Measurements from ENCODE around the gene VEGFB.

The VEGFB gene

GRCh38 chr11:64262271-64263002, 28.1 kb downstream of the VEGFB start:
- no peak for DNase-seq (ENCODE audit: low spot score)

- no peak for DNase-seq (ENCODE audit: low spot score)
These were observed 28.9 kb downstream of the VEGFB start for GRCh38 chr11:64263021-64263946.

- no peak for DNase-seq (ENCODE audit: low spot score)
These were observed 29.5 kb downstream of the VEGFB start for GRCh38 chr11:64263947-64264317.

GRCh38 chr11:64264371-64264852, 30.0 kb downstream of the VEGFB start:
- DNase-seq (ENCODE audit: low spot score) = no peak

GRCh38 chr11:64265176-64266160, 31.1 kb downstream of the VEGFB start:
- DNase-seq (ENCODE audit: low spot score) = no peak

GRCh38 chr11:64266339-64266738, 32.0 kb downstream of the VEGFB start:
- no peak for DNase-seq (ENCODE audit: low spot score)

GRCh38 chr11:64267207-64267945, 33.0 kb downstream of the VEGFB start:
- no peak for DNase-seq (ENCODE audit: low spot score)

GRCh38 chr11:64268025-64268892, 33.9 kb downstream of the VEGFB start:
- no peak for DNase-seq (ENCODE audit: low spot score)

GRCh38 chr11:64268893-64269539, 34.6 kb downstream of the VEGFB start:
- no peak for DNase-seq (ENCODE audit: low spot score)

- peak; percentile 92 for DNase-seq (ENCODE audit: low spot score)
These were observed 35.3 kb downstream of the VEGFB start for GRCh38 chr11:64269540-64270220.

GRCh38 chr11:64275031-64275800, 40.8 kb downstream of the VEGFB start:
- no peak for DNase-seq (ENCODE audit: low spot score)

- DNase-seq (ENCODE audit: low spot score) = no peak
These were observed 41.5 kb downstream of the VEGFB start for GRCh38 chr11:64275841-64276240.

GRCh38 chr11:64276653-64277431, 42.5 kb downstream of the VEGFB start:
- no peak for DNase-seq (ENCODE audit: low spot score)

- DNase-seq (ENCODE audit: low spot score) = no peak
These were observed 44.3 kb downstream of the VEGFB start for GRCh38 chr11:64278576-64279190.

GRCh38 chr11:64281957-64282770, 47.8 kb downstream of the VEGFB start:
- no peak for DNase-seq (ENCODE audit: low spot score)

- DNase-seq (ENCODE audit: low spot score) = no peak
These were observed 48.7 kb downstream of the VEGFB start for GRCh38 chr11:64283092-64283491.
